DMS79 treated with DMSO at 0.1 percent for 48 hours (cell line): ENCODE measurements around the gene TRIM31.
A peak's percentile ranks its signal among the peaks of the same experiment; 100 is the strongest.

Experiments
- DNase-seq: peaks from one replicate; lab custom pipeline; 2025; lab: John Stamatoyannopoulos, UW

TRIM31 gene

DNA sequence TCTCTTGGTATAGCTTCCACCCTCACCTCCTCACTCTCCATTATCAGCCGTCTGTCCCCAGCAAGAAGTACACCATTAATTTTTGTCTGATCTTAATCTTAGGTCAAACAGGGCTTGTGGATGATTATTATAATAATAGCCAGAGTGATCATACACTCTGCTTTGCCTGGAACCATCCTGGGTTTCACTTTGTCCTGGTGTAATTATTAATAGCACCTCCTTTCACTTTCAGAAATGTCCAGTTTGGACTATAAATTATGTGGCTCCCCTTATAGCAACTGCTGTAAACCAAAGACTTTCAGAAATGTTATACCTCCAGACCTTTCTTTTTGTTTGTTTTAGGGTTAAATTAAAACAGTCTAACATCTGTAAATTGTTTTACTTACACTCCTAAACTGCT is 951 bp upstream of the TRIM31 start:
- no peak for DNase-seq

DNA sequence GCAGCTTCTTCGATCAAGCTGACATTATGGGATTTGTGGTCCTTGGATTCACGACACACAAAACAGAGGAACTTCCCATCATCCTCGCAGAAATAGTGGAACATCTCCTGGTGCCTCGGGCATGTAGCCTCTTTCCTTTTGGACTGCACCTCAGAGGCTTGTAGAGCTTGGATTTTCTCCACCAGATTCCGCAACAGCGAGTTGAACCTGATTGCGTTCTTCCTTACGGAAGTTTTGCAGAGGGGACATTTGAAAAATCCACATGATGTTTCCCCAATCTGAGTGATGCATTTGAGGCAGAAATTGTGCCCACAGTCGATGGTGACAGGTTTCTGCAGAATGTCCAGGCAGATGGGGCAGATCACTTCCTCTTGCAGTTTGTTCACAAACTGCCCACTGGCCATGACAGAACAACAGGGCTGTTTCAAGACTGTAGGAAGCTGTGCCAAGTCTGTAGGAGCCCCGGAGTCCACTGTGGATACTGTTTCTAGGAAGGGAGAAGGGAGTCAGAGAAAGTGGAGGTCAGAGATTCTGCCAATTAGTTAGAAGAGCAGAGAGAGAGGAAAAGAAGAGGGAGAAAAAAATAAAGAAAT is 392 bp downstream of the TRIM31 start:
- DNase-seq: no peak

DNA sequence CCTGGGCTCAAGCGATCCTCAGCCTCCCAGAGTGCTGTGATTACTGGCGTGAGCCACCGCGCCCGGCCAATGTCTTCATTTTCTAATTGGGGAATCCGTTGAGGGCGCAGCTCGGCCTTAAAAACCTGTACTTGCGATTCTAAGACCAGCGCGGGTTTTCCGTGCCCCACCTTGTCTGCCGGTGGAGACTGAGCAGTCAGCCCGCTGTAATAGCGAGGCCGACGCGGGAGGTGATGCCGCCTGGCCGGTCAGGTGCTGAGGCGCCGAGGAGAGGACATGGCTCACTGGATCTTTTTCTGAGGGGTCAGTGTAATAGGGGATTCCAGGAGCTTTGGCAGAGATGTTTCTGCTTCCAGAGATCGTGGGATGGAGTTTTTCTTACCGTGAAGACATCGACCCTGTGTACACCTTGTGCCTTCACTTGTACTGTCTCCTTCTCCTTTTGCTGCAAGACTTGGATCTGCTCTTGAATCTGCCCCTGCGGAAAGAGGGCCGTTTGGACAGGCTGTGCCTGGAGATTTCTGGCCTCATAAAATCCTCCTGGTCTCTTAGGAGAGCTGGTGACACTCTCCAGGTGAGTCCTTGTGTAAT is 1.5 kb downstream of the TRIM31 start:
- no peak for DNase-seq

DNA sequence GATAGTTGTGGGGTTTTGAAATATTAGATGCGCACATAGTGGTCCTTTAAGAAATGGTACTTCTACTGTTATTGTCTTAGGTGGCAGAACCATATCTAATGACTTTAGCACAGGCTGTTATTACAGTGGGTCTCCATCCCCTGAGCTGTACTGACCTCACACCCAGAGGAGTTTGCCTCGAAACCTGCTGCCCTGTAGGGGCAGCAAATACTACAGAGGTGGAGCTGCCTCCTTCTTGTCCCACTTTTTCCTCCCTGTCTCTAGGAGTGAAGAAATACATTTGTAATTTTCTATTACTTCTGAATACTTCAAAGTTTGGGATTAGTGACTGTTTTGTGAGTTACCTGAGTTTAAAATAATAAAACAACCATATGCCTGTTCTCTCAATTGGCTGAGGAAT is 8.2 kb downstream of the TRIM31 start:
- DNase-seq: no peak

DNA sequence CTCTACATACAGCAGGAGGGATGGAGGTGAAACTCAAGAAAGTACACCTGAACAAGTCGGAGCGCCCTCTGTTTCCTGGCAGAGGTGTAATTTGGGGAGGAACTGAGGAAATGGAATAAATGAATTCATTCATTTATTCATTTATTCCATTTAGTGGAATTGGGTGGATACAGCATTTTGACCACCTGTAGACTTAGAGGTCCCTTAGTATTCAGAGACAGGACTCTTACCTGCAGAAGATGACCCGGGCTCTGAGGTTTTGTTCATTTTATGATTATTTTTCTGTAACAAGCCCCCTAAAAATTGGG is 9.1 kb downstream of the TRIM31 start:
- DNase-seq: no peak

DNA sequence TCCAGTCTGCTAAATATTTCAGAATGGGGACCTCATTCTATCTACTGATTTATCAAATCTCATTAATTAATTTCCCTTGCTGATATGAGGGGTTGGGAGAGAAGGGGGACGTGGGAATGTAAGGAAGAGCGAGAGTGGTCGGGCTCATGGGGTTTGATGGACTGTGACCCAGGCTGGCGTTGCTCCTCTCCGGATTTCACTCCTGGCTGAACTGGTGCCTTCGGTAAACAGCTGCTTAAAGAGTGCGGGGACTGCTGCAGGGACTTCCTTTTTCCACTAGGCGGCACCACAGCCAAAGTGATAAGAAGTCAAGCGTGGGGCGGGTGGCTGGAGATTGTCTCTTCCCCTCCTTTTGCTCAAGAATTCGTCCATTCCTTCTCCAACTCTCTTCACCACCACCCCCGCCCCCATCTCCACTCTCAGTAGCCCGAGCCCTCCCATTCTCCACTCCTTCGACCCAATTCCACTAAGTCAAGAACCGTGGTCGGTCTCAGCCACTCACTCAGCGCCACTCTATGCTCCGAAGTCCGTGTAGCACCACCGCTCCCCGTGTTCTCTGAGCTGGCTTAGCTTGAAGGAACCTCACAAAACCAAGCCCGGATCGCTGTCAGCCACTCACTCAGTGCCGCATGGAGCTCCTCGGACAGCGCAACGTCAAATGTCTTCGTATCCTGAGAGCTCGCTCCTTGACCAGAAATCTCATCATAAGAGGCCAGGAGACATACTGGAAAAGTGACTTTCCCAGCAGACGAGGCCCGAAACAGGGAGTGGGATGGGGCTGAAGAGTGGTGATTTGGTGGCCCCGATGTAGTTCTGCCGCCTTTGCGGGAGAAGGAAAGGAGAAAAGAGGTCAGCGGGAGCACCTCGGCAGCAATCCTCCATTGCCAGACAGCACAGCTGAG is 9.7 kb downstream of the TRIM31 start:
- DNase-seq: peak; percentile 80

DNA sequence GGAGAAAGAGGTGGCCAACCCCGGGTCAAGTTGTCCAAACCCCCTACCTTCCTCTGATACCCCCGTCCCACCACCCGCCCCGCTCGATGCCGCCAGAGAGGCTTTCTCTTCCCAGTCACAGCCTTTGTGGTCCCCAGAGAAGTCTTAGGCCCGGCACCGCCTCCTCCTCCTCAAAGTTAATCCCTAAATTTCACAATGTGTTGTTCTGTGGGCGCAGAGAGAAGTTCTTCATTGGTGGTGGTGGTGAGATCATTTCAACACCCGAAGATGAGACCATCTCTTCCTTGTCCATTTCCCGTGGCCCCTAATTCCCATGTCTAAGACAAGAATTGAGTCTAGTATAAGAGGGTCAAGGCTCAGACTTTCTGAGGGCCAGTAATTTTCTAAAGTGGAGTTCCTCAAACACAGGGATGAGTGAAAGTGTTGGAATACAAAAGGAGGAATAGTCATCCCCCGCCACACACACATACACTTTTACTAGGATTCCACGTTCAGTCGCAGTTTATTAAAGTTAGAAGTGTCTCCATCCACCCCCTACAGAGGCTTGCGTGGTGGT is 10.4 kb downstream of the TRIM31 start:
- DNase-seq: no peak

GRCh38 chr6:30101444-30102413 is 11.2 kb downstream of the TRIM31 start:
- DNase-seq: no peak

DNA sequence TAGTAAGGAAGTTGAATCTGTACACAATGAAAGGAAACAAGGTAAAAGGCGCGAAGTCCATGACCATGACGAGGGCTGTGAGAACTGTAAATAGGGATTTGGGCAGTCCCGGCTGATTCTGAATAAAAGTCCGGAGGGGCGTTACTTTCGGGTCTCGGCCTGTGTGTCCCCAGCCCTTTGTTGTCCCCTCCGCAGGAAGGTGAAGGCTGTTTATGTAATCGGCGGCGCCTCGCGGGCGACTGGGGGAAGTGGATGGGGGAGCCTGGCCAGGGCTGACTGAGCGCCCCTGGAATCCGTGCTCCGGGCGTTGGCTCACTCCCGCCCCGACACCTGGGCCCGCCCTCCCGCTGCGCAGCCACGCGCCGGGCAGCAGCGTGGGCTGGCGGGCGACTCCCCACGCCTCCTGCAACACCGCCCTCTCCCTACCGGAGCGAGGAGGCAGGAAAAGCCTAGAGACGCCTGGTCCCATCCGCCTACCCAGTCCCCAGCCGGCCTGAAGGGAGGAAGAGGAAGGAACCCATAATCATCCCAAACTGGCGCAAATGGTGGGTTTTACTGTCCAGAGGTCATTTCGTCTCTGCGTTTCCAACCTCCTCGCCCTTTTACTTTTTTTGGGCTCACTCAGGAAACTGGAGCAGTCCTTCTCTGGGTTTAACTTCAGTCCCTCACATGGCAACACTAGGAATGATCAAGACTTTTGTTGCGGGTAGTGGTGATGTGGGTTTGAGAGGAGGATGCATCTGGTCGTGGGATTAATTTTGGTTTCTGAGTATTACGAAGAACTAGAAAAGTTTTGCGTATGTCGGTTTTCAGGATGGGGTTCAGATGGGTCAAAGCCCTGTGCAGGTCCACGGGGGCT is 12.1 kb downstream of the TRIM31 start:
- DNase-seq: peak; percentile 9

GRCh38 chr6:30100154-30100553 is 12.7 kb downstream of the TRIM31 start:
- DNase-seq: no peak

DNA sequence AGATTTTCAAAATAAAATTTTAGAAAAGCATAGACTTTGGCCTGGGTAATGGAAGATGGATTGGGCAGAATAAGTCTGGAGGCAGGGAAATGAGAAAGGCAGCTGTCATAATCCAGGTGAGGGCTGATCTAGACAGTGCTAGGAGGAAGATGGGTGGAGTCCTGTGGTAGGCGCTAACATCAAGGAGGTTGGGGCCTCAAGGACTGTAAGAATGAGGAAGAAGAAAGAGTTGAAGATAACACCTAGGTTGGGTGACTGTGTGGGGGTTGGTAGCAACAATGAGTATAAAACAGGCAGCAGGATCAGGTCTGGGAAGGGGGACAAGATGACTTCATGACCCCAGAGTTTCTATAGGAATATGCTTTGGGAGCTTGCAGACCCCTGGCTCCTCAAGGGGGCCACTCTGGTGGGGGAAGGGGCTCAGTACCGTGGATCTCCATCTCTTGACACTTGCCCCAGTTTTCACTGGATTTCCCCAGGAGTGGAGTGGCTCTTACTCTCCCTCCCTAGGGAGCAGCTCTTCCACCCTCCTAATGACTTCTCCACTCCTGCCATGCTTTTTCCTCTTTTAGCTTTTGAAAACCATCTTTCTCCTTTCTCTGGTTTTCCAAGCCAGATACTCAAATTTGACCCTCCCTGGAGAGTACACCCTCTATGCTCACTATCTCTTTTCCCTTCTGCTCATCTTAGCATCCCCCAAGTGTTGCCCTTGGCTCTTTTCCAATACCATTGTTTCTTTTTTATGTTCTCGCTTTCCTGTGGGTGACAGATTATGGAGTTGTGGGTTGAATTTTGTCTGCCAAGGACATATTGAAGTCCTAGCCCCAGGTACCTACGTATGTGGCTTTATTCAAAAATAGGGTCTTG is 14.8 kb downstream of the TRIM31 start:
- no peak for DNase-seq

DNA sequence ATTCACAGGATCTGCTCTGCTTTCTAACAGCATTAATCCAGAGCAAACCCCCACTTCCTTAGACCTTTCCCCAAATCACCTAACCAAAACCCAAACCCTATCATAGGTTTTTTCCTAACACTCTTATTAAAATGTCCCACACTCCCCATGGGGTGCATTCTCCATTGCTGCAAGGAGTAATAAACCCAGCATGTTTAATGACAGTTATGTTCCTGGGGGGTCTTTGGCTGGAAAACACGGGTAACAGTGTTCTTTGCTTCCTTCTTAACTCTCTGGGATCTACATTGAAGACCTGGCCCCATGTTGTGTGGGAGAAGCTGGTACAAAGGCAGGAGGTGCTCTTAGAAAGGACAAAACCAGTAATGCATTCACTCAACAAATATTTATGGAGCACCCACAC is 16.1 kb downstream of the TRIM31 start:
- DNase-seq: no peak

GRCh38 chr6:30093951-30094661 is 18.8 kb downstream of the TRIM31 start:
- no peak for DNase-seq

DNA sequence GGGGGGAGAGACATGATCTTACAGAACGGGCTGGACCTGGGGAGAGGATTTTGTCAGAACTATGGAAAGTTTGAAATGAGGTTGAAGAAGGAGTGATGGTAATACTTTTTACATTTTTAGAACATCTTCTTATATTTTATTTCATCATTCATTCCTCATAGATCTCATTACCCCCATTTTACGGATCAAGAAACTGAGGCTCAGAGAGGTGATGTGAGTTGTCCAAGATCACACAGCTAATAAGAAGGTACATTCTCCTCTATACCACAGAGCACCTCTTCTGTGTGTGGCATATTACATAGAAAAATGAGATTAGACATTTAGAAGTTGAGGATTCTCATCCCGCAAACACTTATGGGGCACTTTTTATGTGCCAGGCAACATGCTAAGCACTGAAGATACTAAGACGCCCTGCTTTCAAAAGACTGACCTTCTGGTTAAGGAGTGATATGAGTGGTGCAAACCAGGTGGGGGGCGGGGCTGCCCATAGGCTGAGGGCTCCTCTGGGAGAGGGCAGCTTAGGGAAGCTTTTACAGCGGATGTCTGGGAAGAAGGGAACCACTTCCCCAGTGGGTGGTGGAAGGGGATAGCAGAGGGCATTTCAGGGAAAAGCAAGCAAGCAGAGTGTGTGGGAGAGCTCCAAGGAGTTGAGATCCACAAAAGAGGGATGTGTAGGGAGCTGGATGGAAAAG is 19.9 kb downstream of the TRIM31 start:
- no peak for DNase-seq

DNA sequence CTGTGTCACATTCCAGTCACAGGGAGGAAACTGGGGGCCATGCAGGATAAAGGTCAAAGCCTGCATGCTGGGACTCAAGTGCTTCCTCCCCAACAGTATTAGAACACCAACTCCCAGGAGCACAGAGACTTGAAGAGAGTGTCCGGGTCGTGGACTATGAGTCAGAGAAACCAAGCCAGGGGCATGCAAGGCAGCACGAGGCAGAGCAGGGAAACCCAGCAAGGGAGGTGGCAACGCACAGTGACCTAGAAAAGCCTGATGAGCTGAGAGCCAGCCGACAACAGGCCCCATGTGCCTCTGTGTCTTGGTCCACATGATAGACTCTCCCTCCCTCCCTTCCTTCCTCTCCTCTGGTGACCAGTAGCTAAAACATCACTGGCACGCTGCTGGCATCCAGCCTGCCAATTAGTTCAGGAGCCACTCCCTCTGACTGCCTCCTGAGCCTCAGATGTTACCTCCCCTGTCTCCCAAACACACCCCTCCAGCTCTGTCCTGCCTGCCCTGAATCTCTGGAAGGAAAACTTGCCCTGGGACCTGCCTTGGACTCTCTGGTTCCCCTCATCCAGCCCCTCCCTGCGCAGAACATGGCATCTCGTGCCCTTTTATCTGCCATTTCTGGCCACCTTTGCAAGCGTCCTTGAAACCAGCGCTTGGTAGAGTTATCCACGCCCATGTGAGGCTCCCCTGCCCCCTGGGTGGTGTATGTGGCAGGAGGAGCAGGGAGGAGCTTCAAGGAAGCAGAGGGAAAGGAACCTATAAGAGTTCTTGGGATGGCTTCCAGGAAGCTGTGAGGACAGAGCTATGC is 21.1 kb downstream of the TRIM31 start:
- DNase-seq: no peak

DNA sequence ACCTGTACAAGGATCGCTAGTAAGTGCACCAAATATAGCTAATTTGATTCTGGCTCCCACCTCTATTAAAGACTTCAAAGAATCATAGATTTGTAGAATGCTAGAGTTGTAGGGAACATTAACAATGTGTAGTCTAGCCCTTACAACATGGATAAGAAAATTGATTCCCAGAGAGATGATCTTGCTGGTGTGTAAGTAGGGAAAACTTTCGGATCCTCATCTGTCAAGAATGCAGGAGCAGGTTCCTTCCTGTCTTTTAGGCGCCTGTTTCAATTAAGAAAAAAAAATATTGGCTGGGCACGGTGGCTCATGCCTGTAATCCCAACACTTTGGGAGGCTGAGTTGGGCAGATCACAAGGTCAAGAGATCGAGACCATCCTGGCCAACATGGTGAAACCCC is 25.0 kb downstream of the TRIM31 start:
- no peak for DNase-seq

DNA sequence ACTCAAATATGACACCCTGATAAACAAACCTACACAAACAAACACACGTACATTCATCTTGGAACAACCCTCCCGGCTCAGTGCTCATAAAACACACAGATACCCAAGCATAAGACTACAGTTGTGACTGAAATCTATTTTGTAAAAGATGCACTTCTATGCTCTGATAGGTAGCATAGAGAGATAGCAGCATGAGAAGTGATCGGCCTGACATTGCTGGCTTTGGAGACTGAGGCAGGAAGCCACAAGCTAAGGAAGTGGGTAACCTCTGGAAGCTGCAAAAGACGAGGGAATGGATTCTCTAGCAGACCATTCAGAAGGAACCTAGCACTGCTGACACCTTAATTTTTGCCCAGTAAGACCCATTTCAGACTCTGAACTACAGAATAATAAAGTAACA is 35.7 kb downstream of the TRIM31 start:
- DNase-seq: no peak
